NCI-H128 (cell line): Measurements from ENCODE around the gene PDE4D.
"Not testable (repeated sequence)": the region's sequence is repeated elsewhere in the genome, so short reads cannot be mapped to it uniquely, and the experiment has no call there.

Source experiments
- DNase-seq: peaks from one replicate; lab custom pipeline; 2025; ENCODE audit not compliant: unreplicated experiment; lab: John Stamatoyannopoulos, UW

Gene PDE4D

GRCh38 chr5:59618644-59619043 lies 274.9 kb downstream of the PDE4D start:
- DNase-seq = no peak

GRCh38 chr5:59617186-59617771 lies 276.2 kb downstream of the PDE4D start:
- no peak for DNase-seq

DNA sequence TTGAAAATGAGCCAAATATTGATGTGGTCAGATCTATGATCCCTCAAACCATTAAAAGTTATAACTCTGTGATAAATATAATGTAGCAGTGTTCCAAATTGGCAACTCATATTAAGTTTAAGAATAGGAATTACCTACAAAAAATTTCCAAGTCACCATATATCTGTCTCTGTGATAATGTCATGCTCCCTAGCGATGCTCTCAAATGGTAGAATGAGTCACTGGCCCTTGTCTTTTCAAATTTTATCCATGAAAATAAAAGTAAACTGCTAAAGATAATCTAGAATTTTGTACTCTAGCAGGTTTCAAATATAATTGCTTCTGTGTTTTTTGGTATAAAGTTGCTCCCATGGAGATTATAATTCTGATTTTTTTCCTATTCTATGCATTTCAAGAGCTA lies 277.1 kb downstream of the PDE4D start:
- DNase-seq = no peak

- DNase-seq = no peak
These were observed 278.3 kb downstream of the PDE4D start for GRCh38 chr5:59615272-59615671.

GRCh38 chr5:59609501-59610265 lies 283.8 kb downstream of the PDE4D start:
- DNase-seq = no peak

DNA sequence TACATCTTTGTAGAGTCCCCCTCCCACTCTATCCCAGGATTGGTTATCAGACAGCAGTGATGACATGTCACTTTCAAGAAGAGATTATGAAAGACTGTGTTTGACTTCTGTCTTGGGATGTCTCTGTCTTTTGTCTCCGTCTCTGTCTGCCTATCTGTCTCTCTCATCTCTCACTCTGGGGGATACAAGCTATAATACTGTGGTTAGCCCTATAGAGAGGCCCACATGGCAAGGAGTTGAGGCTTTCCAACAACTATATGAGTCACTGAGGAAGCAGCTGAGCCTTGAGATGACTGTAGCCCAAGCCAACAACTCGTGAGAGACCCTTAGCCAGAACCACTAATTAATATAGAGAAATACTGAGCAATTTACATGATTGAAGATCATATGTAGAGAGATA lies 284.8 kb downstream of the PDE4D start:
- DNase-seq = no peak

DNA sequence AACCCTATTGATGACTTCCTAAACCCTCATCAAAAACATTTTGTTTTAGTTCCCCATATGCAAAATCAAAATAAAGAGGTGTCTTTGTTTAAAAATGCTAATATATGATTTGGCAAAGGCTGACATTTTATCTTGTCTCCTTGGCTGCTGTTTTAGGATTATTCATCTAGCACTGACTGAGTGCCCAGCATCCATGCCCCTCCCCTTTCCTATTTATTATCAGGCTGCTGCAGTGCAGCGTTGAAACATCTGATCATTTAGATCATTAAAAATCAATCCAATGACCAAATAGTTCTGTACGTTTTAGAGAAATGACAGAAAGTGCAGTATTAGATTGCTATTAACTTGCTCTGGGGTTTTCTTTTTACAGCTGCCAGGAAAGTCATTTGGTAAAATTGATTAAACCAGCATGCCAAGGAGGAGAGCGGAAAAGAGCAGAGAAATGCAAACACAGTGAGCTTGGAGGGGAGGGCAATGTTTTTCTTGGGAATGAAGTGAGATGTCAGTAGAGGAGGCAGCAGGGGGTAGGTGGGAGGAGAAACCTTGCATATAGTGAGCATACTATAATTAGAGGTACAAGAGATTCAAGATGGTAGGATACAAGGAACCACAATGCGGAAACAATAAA lies 286.3 kb downstream of the PDE4D start:
- no peak for DNase-seq

GRCh38 chr5:59605915-59606314 lies 287.6 kb downstream of the PDE4D start:
- DNase-seq = no peak

DNA sequence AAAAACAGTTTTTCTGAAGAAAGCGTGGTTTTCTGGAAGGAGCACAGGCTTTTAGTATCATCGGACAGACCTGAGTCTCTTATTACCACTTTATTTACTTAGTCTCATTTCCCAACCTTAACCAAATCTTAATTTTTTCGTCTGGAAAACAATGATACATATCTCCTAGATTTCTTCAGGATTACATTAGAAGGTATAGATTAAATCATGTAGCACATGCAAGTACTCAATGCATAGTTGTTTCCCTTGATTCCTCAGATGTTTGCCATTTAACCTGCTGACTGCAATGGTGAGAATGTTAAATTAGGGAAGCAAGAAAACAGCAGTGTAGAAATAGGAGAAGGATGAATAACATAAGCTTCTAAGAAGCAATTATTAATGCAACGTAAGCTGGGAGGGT lies 289.4 kb downstream of the PDE4D start:
- DNase-seq = no peak

GRCh38 chr5:59600998-59601397 lies 292.5 kb downstream of the PDE4D start:
- DNase-seq = no peak

GRCh38 chr5:59600153-59600552 lies 293.4 kb downstream of the PDE4D start:
- no peak for DNase-seq

- DNase-seq = no peak
These were observed 293.8 kb downstream of the PDE4D start for GRCh38 chr5:59599729-59600128.

GRCh38 chr5:59598547-59598874 lies 295.0 kb downstream of the PDE4D start:
- no peak for DNase-seq

DNA sequence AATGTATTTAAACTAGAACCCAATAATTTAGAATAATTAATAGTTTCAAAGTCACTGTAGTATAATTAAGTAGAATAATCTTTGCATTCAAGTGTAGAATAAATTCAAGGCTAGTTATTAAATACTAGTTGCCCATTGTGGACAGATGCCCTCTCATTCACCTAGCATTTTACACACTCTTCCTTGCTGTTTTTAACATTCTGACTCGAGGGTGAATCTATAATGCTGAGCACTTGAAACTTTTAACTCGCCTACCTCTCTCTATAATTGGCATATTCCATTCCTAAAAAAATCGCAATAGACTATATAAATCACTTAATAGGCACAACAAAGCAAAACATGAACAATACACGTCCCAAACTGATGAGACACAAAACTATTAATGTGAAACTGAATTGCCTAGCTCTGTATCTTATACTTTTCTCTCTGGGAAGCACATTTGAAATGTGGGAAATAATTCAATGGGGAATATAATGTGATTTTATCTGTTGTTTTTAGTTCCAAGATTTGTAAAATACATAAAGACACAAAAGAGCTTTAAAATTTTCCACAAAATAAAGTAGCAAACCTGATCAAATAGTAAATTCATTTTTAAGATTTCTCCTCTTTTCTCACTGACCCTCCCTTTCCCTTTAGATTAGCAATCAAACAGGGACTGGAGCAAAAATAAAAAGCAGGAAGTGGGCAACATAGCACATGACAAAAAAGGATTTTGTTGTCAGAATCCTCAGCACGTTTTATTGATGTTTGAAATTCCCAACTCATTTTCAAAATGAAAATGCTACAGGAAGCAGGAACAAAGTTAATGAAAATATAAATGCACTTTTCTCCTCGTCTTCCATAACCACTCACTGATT lies 295.6 kb downstream of the PDE4D start:
- DNase-seq = no peak

DNA sequence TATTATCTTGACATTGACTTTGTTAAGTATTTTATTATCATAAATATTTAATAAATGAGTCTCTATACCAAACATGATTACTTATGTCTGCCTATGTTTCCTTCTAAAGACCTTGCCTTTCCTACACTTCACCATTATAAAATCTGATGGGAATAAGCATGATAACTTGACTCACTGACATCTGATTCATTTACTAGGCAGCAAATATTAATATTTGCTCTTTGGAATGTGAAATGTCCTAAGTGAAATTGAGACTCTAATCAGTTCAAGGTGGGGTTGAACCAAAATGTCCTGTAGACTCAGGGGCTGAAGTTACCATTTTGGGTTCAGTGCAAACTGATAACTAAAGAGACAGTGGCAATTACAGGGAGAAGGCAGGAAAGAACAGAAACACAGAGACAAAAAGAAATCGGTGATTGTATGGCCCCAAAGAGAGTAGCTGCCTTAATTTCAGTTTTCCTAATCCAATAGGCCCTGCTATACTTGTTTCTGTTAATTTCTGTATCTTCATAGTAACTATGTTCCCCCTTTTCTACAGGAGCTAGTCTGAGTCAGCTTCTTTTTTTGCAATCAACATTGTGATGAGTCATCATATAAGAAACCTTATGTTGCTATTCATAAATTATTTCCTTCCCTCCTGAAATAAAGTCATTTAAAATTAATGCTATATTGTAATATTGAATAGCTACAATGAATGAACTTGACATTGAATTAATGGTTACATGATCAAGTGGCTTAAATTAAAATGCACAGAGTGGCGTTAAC lies 296.8 kb downstream of the PDE4D start:
- no peak for DNase-seq

GRCh38 chr5:59594118-59594517 lies 299.4 kb downstream of the PDE4D start:
- DNase-seq = not testable (repeated sequence)

GRCh38 chr5:59593439-59594007 lies 300.0 kb downstream of the PDE4D start:
- DNase-seq = no peak

GRCh38 chr5:59592101-59592500 lies 301.4 kb downstream of the PDE4D start:
- no peak for DNase-seq

GRCh38 chr5:59591162-59591561 lies 302.4 kb downstream of the PDE4D start:
- DNase-seq = no peak

GRCh38 chr5:59588922-59589321 lies 304.6 kb downstream of the PDE4D start:
- DNase-seq = no peak
